ENCODE data around the gene KLHDC3.
A peak's percentile ranks its signal among the peaks of the same experiment; 100 is the strongest.

KLHDC3 gene

DNA sequence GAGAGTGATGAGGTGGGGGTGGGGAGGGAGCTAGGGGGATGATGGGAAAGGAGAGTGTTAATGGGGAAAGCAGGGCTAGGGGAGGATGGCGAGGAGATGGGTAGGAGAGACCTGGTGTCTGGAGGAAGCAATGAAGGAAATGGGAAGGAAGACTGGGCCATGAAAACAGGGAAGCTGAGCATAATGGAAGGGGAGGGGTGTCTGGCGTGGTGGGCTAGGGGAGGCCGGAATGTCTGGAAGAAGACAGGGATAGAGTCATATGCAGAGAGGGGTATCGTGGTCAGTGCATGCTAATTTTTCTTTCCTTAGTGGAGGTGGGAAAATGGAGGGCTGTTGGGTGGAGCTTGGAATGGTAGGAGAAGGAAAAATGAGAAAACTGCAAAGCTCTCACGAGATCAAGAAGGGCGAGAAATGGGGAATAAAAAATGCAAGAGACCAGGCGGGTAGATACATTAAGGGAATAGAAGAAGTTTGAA is 423 bp downstream of the KLHDC3 start:
- no peak for DNase-seq
- no peaks in the 10 kb centered on the region for H3K27me3 ChIP-seq (ENCODE audit: insufficient read depth, low read depth, severe bottlenecking)
- peak overlapping the region; percentile 80 for H3K27ac ChIP-seq
- H3K36me3 ChIP-seq = peaks cover 72% of the 10 kb centered on the region
- H3K9me3 ChIP-seq (ENCODE audit: severe bottlenecking) = no peaks in the 10 kb centered on the region
- TF ChIP-seq, protein P1, sequence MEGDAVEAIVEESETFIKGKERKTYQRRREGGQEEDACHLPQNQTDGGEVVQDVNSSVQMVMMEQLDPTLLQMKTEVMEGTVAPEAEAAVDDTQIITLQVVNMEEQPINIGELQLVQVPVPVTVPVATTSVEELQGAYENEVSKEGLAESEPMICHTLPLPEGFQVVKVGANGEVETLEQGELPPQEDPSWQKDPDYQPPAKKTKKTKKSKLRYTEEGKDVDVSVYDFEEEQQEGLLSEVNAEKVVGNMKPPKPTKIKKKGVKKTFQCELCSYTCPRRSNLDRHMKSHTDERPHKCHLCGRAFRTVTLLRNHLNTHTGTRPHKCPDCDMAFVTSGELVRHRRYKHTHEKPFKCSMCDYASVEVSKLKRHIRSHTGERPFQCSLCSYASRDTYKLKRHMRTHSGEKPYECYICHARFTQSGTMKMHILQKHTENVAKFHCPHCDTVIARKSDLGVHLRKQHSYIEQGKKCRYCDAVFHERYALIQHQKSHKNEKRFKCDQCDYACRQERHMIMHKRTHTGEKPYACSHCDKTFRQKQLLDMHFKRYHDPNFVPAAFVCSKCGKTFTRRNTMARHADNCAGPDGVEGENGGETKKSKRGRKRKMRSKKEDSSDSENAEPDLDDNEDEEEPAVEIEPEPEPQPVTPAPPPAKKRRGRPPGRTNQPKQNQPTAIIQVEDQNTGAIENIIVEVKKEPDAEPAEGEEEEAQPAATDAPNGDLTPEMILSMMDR (IDR thresholded peaks at IDR 0.05; ENCODE audit: low read depth, low read length) = no peak
- peak overlapping the region; percentile 82 for H3K4me3 ChIP-seq (ENCODE audit: low read depth, low read length)

DNA sequence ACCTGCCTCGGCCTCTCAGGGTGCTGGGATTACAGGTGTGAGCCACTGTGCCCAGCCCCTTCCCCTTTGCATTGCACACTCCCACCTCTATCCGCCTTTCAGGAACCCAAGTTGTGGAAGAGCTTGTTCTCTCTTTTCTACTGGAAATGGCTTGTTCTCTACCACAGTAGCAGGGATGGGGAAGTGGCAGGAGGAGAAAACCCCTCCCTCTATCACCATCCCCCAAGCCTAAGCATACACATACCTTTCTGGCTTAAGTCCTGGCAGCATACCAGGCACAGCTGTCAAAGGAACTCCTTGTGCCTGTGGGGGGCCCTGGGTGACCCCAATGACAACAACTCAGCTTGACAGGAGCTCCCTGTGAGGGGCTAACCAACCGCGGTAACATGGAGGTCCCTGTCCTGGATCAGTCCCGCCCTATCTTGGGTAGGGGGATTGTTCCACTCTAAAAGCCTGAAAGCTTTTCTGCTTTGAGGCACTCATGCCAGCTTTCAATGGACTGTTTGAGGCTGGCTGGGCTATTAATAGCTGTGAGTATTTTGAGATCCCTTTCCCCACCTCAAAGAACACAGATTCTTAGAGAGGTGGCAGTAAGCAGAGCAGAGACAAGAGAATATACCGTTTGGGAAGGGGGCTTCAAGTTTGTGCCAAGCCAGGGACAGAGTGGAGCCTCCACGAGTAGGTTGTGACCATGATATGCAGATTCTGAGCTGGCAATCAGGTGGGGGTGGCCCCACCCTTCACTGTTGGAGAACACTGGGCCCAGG is 2.3 kb downstream of the KLHDC3 start:
- Histone ChIP-seq H3K27me3 (ENCODE audit: insufficient read depth, low read depth, severe bottlenecking) (no peaks in the 10 kb centered on the region), H3K9me3 (ENCODE audit: severe bottlenecking) (no peaks in the 10 kb centered on the region), H3K27ac (0 out of 2 replicates have a peak overlapping the region, but pooled peaks have one; percentile 1), H3K4me3 (ENCODE audit: low read depth, low read length) (no peak overlapping the region), H3K36me3 (peaks cover 70% of the 10 kb centered on the region)
- TF ChIP-seq, protein P1 (IDR thresholded peaks at IDR 0.05; ENCODE audit: low read depth, low read length) = no peak
- no peak for DNase-seq

DNA sequence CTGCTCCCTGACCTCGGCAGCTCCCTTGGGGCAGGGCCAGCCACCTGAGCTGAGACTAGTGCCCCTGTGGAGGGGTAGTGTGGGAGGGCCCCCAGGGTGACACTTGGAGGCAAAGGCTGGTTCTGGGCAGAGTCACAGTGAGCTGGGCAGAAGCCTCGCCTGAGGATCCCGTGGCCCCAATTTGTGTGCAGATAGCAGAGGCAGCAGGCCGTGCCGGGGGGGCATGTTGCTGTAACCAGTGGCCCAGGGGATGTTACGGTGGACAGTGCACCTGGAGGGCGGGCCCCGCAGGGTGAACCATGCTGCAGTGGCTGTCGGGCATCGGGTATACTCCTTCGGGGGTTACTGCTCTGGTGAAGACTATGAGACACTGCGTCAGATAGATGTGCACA is 2.9 kb downstream of the KLHDC3 start:
- H3K9me3 ChIP-seq (ENCODE audit: severe bottlenecking) = no peaks in the 10 kb centered on the region
- TF ChIP-seq, protein P1 (IDR thresholded peaks at IDR 0.05; ENCODE audit: low read depth, low read length) = no peak
- H3K4me3 ChIP-seq (ENCODE audit: low read depth, low read length) = no peak overlapping the region
- DNase-seq = no peak
- H3K36me3 ChIP-seq = peaks cover 66% of the 10 kb centered on the region
- H3K27me3 ChIP-seq (ENCODE audit: insufficient read depth, low read depth, severe bottlenecking) = no peaks in the 10 kb centered on the region
- H3K27ac ChIP-seq = no peak overlapping the region

DNA sequence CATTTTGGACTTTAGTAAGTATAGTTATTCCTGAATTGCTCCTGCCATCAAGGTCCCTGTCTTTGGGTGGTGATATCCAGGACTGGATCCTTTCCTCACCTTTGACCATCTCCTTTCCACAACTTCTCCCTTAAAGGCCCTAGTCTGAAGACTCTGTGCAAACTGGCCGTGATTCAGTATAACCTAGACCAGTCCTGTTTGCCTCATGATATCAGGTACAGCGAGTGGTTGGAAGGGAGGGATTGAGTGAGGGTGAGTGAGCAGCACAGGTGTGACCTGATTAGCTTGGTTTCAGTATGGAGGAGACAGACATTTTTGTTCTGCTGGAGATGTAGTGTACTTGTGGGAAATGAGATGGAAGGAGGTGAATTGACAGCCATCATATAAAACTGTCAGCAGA is 5.1 kb downstream of the KLHDC3 start:
- TF ChIP-seq, protein P1 (IDR thresholded peaks at IDR 0.05; ENCODE audit: low read depth, low read length) = no peak
- no peak overlapping the region for H3K27ac ChIP-seq
- H3K27me3 ChIP-seq (ENCODE audit: insufficient read depth, low read depth, severe bottlenecking) = no peaks in the 10 kb centered on the region
- peaks cover 68% of the 10 kb centered on the region for H3K36me3 ChIP-seq
- H3K4me3 ChIP-seq (ENCODE audit: low read depth, low read length) = no peak overlapping the region
- no peaks in the 10 kb centered on the region for H3K9me3 ChIP-seq (ENCODE audit: severe bottlenecking)
- DNase-seq = no peak

DNA sequence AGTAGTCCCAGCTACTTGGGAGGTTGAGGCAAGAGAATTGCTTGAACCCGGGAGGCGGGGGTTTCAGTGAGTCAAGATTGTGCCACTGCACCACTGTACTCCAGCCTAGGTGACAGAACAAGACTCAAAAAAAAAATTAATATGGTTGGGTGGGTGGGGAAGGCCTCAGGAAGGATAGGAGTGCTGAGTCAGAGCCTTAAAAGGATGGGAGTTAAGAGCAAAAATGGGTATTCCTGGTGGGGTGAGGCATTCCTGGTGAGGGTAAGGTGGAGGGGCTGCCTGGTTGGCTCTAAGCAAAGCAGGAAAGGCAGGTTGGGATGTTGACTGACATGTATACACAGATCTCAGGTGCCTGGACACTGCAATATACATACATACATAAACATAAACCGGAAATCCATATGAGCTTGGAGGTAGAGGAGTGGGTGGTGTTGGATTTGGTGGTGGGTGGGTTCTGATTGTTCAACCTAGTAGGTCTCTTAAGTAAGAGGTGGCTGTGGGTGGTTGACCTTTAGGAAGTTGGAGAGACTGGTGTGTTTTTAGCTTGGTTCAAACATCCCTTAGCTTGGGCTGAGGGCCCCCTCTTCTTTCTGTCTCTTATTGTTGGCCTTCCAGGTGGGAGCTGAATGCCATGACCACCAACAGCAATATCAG is 6.1 kb downstream of the KLHDC3 start:
- no peak for DNase-seq
- TF ChIP-seq, protein P1 (IDR thresholded peaks at IDR 0.05; ENCODE audit: low read depth, low read length) = no peak
- no peaks in the 10 kb centered on the region for H3K27me3 ChIP-seq (ENCODE audit: insufficient read depth, low read depth, severe bottlenecking)
- no peaks in the 10 kb centered on the region for H3K9me3 ChIP-seq (ENCODE audit: severe bottlenecking)
- H3K27ac ChIP-seq = peak overlapping the region; percentile 95
- H3K36me3 ChIP-seq = peaks cover 78% of the 10 kb centered on the region
- H3K4me3 ChIP-seq (ENCODE audit: low read depth, low read length) = no peak overlapping the region

Measured in WERI-Rb-1 (cell line).